ENCODE measurements around the gene SLC36A1. TPM values are rescaled to one million over a fixed set of nuclear protein-coding genes. Genes with fewer than 3 reads are reported as not detected.

The SLC36A1 gene
- total and polyA plus RNA-seq, 2 of the 8 experiments (the other 6 are each of a cell fraction or from before 2014, with no cell fraction given): 6.6 to 9.6 TPM

DNA sequence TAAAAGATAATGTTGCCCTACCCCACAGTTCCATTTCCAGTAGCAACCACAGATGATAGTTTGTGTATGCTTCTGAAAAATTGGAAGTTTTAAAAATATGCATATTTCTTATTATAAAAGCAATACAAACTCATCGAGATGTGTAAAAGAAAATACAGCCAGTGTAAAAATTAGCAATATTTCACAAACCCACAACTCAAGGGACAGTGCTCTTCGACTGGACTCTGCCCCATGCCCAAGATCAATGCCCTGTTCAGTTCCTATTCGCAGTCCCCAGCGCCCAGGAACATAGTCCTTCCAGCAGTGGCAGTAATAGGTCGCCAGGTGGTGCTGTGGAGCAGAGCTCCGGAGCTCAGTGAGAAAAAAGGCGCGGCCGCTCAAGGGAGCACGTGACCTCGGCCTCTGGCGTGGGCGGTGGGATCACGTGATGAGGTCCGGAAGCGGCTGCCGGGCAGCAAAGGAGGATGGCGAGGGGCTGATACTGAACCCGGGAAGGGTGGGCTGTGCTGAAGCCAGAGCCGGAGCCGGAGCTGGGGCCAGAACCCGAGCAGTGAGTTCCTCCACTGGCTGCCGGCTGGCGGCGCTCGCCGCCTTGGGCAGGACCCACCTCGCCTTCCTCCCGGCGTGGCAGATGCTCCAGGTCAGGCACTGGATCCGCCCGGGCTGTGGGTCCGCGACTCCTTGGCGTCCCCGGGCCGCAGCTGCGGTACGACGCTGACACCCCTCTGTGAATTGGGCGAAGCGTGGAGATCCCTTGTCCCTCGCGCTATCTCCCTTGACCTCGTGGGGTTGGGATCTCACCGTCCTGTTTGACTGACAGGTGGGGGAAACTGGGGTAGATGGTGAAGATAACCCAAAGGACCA is at the start of gene SLC36A1 (continued):
- TF ChIP-seq MAX (IDR thresholded peaks at IDR 0.05) (peak; percentile 95), EGR1 (IDR thresholded peaks at IDR 0.05; ENCODE audit: borderline replicate concordance, low read depth, low read length) (peak; percentile 100)
